HL-60/S4 treated with retinoic acid at 250 ng/mL for 4 days and 3 days (cell line): Measurements from ENCODE around the gene KRT80.

Experiments
- in situ Hi-C: fragments of 300-500 bp; cut with MboI; formaldehyde crosslinking; loops from 2 replicates; pipeline ENCODE4 v1.7.0; 2022; ENCODE audit warnings: low sequenced_read_pairs

KRT80 gene

DNA sequence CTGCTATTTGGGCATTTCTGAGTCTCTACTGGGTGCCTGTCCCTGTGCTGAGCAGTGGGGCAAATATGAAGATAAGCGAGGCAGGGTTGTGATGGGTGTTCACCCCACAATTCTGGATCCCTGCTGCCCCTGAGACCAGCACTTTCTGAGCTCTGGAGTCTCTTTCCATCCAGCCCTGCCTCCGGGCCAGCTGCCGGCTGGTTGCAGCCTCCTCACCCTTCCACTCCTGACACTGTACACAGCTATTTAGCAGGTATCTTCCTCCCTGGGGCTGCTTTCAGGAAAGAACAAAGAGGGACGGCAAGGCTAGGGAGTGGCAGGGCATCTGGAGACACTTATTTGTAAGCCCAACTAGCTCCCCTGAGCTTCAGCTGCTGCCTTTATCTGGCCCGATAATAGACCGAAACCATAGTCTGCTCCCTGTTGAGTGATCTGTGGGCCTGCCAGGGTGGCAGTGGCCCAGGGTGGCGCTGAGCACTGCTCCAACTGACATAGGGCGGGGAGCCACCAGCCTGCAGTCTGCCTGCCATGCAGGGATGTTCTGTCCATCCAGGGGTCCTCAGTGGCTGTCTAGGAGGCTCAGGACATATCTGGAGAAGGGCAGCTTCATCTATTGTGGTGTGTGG, 7.6 kb upstream of the KRT80 start:
- in situ Hi-C loops: no loop called here

DNA sequence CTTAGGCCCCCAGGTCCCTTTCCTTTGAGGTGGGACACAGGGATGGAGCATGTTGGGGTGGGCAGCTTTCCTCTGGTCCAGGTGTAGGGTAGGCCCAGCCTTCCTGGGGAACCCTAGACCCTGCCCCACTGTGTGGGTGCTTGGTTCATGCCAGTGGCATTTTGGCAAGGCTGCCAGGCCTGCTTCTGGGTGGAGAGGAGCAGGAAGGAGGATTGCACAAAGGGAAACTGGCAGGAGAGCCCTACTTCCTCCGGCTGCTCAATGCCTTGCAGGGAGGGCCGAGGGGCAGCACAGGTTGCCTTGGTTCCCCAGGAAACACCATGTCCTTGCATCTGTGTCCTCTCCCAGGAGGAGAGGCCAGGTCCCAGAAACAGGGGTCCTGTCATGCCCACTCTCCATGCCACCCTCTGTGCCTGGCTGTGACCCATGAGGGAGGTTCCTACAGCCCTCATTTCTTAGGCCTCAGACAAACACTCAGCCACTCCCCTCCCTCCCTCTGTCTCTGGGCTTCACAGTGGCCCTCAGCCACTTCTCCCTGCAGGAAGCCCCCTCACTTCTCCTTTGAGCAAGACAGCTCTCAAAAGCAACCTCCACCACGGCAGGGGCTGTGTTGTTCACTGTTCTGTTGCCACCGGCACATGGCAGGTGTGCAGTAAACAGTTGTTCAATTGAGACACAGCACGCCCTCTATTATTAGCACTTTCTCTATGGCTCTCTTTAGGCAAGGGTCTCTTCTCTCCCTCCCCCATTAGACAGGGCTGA, 6.8 kb upstream of the KRT80 start:
- in situ Hi-C loops: no loop called here

DNA sequence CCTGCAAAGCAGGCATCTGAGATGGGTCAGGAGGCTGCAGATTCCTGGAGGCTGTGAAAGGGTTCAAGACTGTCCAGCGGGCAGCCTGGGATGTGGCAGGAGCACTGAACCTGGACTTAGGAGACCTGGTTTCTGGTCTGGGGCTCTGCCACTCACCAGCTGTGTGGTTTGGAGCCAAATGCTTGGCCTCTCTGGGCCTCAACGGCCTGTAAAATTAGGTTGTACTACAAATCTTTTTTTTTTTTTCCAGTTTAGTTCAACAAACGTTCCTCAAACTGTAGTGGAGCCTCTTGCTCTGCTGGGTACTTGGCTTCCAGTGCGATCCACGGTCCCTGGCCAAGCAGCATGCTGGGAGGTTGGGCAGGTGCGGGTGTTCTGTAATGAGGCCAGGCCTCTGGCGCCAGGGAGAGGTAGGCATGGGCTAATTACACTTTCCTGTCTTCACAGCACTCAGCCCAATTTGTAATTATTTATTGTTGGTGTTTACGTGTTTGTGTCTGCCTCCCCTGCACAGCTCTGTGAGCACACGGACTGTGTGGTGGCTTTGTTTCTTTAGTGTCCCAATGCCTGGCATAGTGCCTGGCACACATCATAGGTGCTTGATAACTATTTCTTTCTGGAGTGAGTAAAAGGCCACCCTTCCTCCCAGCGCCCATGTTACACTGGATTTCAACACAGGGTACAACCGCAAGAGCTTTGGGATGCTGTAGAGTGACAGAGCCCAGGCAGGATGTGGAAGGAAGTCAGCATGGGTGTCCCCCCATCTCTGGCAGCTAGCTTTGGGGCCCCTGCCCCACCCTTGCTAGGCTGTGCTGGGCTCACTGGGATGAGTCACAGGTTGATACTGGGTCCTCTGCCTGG, 5.8 kb upstream of the KRT80 start:
- in situ Hi-C loops: no loop called here

DNA sequence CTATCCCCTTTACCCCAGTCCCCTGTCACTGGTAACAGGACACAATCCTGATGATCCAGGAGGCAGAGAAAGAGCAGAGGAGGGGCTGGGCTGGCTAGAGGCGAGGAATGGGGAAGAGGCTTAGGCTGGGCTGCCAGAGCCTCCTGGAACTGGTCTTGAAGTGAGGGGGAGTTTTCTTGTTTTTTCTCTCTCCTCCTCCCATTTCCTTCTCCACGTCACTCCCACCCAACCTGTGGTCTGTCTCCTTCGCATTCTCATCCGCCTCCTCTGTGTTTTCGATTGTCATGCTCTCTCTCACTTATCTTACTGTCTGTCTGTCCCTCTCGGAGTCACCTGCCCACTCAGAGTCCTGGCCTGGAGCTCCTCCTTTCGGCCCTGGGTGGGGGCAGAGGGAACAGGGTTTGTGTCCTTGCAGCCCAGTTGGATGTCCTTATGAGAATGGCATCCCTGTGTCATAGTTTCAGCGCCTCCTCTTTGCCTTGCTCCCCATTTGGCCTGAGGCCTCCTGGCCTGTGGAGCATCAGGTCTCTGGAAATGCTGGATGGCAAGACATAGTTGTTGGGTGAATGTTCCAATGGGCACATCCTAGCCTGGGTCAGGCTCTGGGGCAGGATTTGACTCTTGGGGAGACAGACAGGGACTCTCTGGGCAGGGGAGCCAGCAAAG, 3.4 kb upstream of the KRT80 start:
- in situ Hi-C loops: no loop called here

DNA sequence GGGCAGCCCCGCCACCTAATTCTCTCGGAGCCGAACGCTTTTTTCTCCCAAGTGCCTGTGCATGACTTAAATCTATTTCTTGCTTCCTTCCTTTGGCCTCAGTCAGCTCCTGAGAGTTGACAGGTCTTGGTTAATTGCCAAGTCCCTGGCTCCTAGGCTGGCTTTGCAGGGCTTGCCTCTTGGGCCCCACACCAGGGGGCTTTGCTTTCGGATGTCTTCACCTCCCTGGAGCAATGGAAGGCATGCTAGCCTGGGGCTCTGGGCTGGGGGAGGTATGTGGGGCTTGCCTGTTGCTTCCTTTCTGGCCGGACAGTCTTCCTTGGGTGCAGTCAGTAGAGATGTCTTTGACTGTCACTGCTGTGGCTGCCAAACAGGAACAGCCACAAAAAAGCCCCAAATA, 2.2 kb upstream of the KRT80 start:
- in situ Hi-C loops: no loop called here

DNA sequence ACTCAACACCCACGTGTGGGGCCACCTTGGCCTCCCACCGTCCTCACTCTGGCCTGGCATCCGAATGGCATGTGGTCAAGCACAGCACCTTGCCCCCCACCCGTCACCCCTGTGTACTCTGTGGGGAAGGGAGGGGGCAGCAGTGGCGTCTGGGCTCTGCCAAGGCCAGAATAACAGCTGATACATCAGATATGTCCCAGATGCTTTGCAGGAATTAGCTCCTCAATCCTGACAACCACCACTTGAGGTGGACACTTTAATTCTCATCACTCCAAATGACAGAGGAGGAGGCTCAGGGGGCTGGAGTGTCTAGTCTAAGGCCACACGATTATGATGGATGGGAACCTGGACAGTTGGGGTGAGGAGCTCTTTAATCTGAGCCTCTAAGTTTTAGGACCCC, 1.7 kb upstream of the KRT80 start:
- in situ Hi-C loops: no loop called here

DNA sequence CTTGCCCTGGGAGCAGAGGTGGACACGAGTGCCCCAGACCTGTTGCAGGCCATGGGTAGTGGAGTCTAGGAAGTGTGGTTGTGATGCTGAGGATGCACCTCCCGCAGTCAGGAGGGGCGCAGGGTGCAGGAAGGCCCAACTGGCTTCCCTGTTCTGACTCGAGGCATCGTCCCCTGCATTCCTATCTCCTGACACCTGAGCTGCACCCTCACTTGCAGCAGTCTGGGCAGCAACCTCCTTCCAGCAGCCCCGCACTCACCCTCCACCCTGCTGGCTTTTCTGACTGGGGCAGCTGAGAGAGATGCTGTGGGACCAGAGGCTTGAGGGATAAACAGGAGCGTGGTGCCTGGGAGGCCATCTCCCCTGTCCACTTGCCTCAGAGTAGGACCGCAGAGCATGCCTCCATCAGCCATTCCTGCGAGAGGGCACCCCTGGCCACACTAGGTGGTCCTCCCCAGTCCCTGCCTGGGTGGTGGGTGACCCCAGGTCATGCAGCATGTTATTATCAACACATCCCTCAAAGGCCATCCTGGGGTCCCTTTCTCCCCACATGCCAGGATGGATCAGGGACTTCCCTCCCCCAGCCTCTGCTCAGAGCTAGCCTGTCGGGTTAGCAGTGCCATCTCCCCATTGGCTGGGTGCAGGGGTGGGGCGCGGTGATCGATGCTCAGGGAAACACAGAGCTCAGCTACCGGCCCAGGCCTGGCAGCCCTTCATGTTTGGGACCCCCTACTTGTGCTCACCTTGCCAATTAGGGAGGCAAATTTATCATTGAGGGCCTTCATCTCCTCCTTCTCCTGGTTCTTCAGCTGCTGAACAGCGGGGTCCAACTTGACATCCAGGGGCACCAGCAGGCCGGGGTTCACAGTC, 719 bp downstream of the KRT80 start:
- in situ Hi-C loops: no loop called here

DNA sequence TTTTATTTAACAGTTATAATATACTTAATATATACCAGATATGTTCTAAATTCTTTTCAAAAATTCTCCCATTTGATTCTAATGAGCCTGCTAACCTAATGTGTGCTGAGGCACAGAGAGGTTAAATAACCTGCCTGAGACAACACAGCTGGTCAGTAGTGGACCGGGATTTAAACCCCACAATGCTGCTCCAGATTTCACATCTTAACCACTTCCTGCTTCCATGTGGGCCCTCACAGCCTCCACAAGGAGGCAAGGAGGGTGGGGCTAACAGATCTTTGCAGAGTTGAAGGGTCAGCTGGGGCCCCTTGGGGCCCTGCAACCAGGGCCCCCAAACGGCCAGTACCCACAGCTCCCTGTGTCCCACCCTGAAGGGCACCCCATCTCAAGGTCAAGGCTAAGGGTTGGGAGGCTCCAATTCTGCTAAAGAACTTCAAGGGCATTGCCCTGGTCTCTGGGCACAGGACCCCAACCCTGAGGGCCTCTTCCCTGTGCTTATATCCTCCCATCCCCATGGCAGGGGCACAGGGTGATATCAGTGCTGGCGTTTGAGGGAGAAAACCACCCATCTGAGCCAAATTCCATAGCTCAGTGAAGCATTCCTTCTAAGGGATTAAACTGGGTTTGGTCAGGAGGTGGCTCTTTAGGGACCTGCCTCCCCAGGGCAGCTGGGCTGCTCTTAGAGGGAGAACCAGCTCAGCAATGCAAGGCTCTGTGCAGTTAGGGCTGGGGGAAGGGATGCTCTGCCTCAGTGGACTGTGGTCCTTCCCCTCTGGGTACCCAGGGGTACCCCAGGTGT, 2.2 kb downstream of the KRT80 start:
- in situ Hi-C loops: no loop called here

DNA sequence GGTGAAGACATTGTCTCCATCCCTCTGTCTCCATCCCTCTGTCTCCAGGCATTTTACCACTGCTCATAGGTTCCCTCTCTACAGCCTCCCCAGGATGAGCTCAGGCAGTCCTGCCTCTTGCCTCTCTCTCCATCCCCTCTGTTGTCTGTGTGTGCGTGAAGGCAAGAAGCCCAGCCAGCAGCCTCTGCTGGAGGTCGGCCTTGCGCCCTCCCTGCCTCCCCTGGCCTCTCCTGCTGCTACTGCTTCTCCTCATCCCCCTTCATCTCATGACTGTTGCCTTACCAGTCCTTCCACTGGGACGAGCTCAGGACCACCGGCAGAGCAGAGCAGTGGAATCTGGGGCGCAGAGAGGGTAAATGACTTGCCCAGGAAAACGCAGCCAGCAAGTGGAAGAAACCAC, 3.2 kb downstream of the KRT80 start:
- in situ Hi-C loops: no loop called here

DNA sequence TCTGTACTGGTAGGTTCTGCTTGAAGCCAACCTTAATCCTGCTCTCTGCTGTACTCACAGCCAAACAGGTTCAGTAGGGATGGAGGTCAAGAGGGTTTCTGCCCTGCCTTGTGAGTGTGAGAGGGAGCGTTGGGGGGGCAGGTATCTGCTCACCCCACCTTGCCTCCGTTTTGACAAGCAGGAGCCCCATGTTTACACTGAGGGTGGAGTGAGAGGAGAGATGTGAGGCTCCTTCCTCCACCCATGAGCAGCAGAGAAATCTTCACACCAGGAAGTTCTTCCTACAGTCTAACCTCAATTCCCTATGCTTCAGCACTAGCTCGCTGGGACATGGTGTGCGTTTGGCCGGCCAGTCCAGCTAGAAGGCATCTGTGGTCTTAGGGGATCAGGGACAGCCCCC, 4.2 kb downstream of the KRT80 start:
- in situ Hi-C loops: no loop called here

DNA sequence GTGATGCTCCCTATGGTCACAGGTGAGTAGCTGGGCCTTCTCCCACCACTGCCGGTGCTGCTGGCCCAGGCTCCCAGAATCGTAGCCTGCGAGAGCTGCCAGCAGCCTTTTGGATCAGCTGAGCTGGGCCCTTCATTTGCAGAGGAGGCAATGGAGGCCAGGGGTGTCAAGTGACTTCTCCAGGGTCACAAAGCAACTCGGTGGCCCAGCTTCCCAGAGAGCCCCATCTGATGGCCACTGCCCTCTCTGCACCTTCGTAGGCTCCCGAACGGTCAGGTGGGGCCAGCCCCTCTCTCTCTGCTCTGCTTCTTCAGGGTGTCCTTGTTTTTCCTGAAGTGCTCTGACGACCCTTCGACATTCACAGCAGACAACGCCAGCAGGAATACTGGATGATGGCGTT, 4.6 kb downstream of the KRT80 start:
- in situ Hi-C loops: no loop called here

DNA sequence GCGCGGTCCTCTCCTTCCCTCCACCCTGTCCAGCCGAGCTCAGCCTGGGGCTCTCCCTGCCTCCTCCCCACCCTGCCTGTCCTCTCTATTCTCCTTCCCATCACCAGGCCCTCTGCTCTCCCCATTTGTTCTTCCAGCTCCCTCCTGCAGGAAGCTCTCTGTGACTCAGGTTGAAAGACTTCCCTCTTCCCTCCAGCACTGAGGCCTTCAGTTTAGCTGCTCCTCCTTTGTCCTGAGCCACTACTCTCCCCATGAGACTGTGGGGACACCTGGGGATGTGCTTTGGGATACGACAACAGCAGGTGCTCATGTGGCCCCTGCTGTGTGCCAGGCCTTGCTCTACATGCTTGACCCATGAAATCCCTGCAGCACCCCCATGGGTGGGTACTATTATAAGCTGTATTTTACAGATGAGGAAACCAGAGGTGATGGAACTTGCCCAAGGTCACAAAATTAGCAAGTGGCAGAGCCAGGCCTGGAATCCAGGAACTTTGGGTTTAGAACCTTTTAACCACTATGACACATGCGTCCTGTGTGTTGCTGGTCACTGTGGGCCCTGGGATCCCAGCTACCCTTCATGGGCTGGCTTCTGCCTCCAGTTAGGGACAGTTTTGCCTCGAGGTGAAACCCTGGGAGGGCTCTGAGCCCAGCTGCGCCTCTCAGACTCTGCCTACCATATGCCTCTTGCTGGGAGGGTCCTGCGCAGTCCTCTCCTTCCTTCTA, 5.5 kb downstream of the KRT80 start:
- in situ Hi-C loops: no loop called here

DNA sequence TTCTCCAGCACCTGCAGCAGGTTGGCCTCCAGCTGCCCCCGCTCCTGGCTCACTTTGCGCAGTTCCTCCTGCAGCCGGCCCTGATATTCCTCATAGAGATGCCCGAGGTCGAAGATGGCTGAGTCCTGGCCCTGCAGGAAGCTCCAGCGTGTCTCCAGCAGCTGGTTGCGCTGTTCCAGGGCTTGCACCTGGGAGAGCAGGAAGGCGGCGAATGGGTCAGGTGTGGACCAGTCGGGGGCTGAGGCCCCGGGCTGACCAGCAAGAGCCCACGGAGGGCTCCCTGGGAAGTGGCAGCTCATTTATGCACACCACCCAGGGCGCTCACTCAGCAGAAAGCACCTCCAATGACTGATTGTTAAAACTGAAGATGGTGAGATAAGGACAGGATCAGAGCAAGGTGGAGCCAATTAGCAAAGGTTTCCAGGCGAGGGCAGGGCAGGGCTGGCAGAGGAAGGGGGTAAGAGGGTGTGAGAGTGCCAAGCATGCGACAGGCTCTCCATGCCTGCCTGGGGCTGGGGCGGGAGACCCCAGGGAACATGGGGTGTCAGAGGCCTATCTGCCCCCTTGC, 6.3 kb downstream of the KRT80 start:
- in situ Hi-C loops: no loop called here

DNA sequence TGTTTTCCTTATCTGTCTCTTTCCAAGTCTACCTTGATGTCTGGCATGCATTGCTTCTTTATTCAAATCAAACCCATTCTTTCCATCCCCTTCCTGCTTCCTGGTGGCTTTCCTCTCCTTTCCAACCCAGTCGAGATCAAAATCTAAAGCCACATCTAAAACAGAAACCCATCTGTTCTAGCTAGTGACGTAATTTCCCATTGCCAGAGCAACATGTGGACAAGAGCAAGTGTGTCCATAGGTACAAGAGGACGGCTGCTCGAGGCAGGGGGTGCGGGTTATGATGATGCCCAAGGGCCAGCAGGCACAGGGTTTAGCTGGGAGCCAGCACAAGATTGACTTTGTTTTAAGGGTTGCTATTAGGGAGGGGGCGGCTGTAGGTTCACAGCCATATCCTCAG, 7.0 kb downstream of the KRT80 start:
- in situ Hi-C loops: no loop called here

DNA sequence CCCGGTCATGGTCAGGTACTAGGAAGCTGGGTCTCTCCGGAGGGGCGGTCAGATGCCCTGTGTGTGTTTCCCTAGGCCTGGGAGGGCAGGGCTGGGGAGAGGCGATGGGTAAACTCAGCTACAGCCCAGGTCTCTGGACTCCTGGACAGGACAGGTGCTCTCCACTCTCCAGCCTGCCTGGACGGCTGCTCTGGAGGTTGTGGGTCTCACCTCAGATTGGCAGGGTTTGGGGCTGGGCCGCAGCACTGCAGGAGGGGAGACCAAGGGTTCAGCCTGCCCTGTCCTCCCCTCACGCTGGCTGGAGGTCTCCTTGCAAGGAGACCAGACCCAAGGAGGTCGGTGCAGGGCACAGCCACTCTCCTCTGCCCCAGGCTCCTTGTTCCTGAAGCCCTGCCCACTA, 7.8 kb downstream of the KRT80 start:
- in situ Hi-C loops: no loop called here

DNA sequence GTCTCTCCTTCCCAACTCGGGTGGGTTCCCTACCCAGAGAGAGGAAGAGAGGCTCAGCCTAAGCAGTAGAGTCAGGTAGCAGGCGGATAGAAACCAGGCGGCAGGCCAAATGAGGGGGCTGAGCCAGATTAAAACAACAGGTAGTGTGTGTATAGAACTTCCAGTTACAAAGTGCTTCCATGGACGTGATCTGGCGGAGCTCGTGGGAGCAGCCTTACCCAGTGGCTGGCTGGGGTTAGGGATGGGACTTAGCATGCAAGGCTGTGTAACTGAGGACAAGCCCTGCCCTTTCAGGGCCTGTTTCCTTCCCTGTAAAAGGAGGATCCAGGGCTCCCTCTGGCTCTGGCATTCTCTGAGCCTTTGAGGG, 8.3 kb downstream of the KRT80 start:
- in situ Hi-C loops: no loop called here

DNA sequence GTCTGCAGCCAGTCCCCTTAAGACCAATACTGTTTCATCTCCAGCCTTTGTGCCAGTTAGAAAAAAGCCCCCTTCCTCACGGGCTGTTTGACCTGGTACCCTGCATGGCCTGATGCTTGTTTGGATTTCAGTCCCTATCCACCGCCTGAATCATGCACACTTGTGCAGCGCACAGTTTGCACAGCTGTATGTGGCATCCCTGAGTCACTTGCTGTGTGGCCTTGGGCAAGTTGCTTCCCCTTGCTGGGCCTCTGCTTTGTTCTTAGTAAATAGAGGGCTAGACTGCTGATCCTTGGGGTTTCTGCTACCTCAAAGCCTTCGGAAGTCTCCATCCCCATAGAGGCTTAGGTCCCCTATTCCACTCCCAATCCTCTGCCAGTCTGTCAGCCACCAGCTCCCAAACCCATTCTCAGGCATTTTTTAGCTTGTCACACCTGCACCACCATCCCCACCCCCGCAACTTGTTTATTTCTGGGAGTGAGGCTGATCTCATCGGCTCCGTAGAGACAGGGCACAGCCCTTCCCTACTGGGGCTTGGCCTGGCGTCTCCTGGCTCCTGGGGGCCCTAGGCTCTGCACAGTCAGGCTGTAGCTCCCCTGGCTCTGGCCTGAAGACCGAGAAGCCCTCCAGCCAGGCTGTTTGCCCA, 8.8 kb downstream of the KRT80 start:
- in situ Hi-C loops: no loop called here

DNA sequence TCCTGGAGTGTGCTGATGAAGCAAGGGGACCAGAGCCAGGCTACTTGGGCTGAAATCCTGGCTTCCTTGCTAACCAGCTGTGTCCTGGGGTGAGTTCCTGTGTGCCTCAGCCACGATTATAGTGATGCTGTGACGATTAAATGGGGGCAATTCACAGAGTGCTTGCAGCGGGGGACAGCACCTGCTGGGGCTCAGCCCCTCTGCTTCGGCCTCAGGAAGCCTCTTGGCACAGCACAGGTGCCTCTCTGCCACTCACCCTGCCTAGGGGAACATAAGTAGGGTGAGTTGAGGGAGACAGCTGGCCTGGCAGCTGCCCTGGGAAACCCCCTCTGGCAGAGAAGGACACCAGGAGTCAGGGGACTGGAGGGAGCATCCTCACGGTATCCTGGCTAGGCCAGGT, 9.4 kb downstream of the KRT80 start:
- in situ Hi-C loops: no loop called here
